Measurements from ENCODE around the gene OR2Z1.

DNA sequence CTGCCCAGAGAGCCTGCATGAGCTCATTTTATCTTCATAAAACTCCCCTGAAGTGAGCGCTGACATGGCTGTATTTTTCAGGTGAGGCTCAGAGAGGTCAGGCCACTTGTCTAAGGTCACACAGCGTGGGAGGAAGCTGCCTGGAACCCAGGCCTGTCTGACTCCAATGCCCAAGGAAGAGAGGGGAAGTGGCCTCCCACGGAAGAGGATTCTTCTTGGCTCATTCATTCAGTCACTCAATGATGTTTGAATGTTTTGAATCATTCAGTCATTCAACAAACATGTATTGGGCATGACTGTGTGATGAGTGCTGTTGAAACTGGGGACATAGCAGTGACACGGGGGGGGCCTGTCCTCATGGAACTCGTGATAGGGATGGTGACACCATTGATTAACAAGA lies 34.9 kb upstream of the OR2Z1 start:
- TF ChIP-seq EP300 (IDR thresholded peaks at IDR 0.05; ENCODE audit: borderline replicate concordance in 1 of 2, low read depth in 1 of 2, low read length in 1 of 2) = no peak
- TF ChIP-seq POLR2AphosphoS5 (IDR thresholded peaks at IDR 0.05; ENCODE audit: low read depth, low read length) = no peak
- no peak for TF ChIP-seq EZH2phosphoT487 (IDR thresholded peaks at IDR 0.05; ENCODE audit: borderline replicate concordance, low read depth)
- no peak for TF ChIP-seq TAF1 (IDR thresholded peaks at IDR 0.05; ENCODE audit: borderline replicate concordance, low read depth, low read length)
- no peak for TF ChIP-seq TEAD4 (IDR thresholded peaks at IDR 0.05; ENCODE audit: borderline replicate concordance, insufficient read depth)
- TF ChIP-seq, protein P1, sequence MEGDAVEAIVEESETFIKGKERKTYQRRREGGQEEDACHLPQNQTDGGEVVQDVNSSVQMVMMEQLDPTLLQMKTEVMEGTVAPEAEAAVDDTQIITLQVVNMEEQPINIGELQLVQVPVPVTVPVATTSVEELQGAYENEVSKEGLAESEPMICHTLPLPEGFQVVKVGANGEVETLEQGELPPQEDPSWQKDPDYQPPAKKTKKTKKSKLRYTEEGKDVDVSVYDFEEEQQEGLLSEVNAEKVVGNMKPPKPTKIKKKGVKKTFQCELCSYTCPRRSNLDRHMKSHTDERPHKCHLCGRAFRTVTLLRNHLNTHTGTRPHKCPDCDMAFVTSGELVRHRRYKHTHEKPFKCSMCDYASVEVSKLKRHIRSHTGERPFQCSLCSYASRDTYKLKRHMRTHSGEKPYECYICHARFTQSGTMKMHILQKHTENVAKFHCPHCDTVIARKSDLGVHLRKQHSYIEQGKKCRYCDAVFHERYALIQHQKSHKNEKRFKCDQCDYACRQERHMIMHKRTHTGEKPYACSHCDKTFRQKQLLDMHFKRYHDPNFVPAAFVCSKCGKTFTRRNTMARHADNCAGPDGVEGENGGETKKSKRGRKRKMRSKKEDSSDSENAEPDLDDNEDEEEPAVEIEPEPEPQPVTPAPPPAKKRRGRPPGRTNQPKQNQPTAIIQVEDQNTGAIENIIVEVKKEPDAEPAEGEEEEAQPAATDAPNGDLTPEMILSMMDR (IDR thresholded peaks at IDR 0.05) = no peak
- TF ChIP-seq GABPA (IDR thresholded peaks at IDR 0.05; ENCODE audit: low read depth) = no peak
- TF ChIP-seq, protein P2, sequence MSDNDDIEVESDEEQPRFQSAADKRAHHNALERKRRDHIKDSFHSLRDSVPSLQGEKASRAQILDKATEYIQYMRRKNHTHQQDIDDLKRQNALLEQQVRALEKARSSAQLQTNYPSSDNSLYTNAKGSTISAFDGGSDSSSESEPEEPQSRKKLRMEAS (IDR thresholded peaks at IDR 0.05; ENCODE audit: low read depth) = no peak
- TF ChIP-seq YY1 (IDR thresholded peaks at IDR 0.05; ENCODE audit: low read depth) = no peak

All from SK-N-SH (cell line).